NCI-H146 (cell line): ENCODE results near the gene MYL7.
"Not testable (repeated sequence)": the region's sequence is repeated elsewhere in the genome, so short reads cannot be mapped to it uniquely, and the experiment has no call there.

Source experiments
- DNase-seq: peaks from one replicate; lab custom pipeline; 2025; lab: John Stamatoyannopoulos, UW

Gene MYL7

GRCh38 chr7:44131173-44132029, 9.7 kb downstream of the MYL7 start:
- DNase-seq = peak; percentile 49

- DNase-seq = no peak
Observed at GRCh38 chr7:44128721-44129582, 12.2 kb downstream of the MYL7 start.

GRCh38 chr7:44127161-44127560, 14.0 kb downstream of the MYL7 start:
- DNase-seq = no peak

GRCh38 chr7:44126574-44126973, 14.6 kb downstream of the MYL7 start:
- DNase-seq = not testable (repeated sequence)

GRCh38 chr7:44124822-44125202, 16.3 kb downstream of the MYL7 start:
- no peak for DNase-seq

- DNase-seq = peak; percentile 98
Observed at GRCh38 chr7:44123190-44124003, 17.7 kb downstream of the MYL7 start, which contains the start of gene POLD2. Gene POLD2, minus strand, starts transcription at chr7:44123548. Its CDS starts 1,495 bp downstream, at chr7:44122053.

- DNase-seq = no peak
Observed at GRCh38 chr7:44122529-44122928, 18.6 kb downstream of the MYL7 start.

GRCh38 chr7:44121761-44122420, 19.2 kb downstream of the MYL7 start:
- DNase-seq = no peak

- no peak for DNase-seq
Observed at GRCh38 chr7:44120395-44120794, 20.7 kb downstream of the MYL7 start.

GRCh38 chr7:44119829-44120380, 21.2 kb downstream of the MYL7 start:
- DNase-seq = no peak

GRCh38 chr7:44117801-44118429, 23.2 kb downstream of the MYL7 start:
- DNase-seq = no peak

- DNase-seq = no peak
Observed at GRCh38 chr7:44116789-44117666, 24.1 kb downstream of the MYL7 start.

- DNase-seq = no peak
Observed at GRCh38 chr7:44116087-44116788, 24.9 kb downstream of the MYL7 start.

GRCh38 chr7:44114586-44115310, 26.4 kb downstream of the MYL7 start:
- no peak for DNase-seq

- no peak for DNase-seq
Observed at GRCh38 chr7:44113764-44114354, 27.3 kb downstream of the MYL7 start.

GRCh38 chr7:44112997-44113763, 28.0 kb downstream of the MYL7 start:
- no peak for DNase-seq
